Endothelial cell of umbilical vein (primary cell): Measurements from ENCODE around the gene TNS1.

Experiments used
- JUN ChIP-seq: IDR thresholded peaks from 2 replicates; pipeline ENCODE4 v1.6.1; 2011; ENCODE audit warnings: borderline replicate concordance, low read depth; ENCODE audit not compliant: insufficient read length, insufficient read depth
- MYC ChIP-seq: IDR thresholded peaks from one replicate; pipeline ENCODE4 v1.6.1; 2011; ENCODE audit warnings: mild to moderate bottlenecking, low read depth, low read length
- POLR2A ChIP-seq: IDR thresholded peaks from 2 replicates; pipeline ENCODE4 v1.6.1; 2012; ENCODE audit warnings: low read depth, mild to moderate bottlenecking, control low read depth, low read length
- POLR2AphosphoS5 ChIP-seq: IDR thresholded peaks from 2 replicates; pipeline ENCODE4 v1.6.1; 2012; ENCODE audit warnings: low read depth, mild to moderate bottlenecking, control low read depth, low read length, moderate library complexity; ENCODE audit not compliant: insufficient read depth
- TF ChIP-seq, protein P1 (sequence below), 2 donors: IDR thresholded peaks; 1 replicate in 1 of 2; 2 replicates in 1 of 2; pipeline ENCODE4 v1.5.1; 2011; ENCODE audit warnings: low read length in 2 of 2, mild to moderate bottlenecking in 2 of 2, moderate library complexity in 2 of 2, control low read depth in 1 of 2, inconsistent platforms in 1 of 2, low read depth in 1 of 2; ENCODE audit not compliant: insufficient read depth in 1 of 2; ENCODE audit errors: extremely low read depth in 1 of 2

DNA sequence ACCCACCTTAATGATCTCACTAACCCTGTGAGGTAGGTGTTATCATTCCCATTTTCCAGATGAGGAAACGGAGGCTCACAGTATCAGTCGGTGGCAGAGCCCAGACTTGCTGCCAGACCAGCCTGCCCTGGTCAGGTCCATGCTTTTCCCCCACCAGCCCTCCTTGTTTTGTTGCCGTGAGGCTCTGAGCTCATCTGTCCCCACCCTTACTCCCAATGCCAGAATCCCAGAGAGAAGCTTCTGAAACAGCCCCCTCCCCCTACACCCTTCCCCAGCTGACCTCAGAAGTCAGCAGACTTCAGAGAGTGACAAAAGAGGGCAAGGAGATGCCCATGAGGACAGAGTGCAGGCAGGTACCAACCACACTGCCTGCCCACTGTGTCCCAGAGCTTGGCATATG, 20.8 kb upstream of the TNS1 start:
- TF ChIP-seq, protein P1, sequence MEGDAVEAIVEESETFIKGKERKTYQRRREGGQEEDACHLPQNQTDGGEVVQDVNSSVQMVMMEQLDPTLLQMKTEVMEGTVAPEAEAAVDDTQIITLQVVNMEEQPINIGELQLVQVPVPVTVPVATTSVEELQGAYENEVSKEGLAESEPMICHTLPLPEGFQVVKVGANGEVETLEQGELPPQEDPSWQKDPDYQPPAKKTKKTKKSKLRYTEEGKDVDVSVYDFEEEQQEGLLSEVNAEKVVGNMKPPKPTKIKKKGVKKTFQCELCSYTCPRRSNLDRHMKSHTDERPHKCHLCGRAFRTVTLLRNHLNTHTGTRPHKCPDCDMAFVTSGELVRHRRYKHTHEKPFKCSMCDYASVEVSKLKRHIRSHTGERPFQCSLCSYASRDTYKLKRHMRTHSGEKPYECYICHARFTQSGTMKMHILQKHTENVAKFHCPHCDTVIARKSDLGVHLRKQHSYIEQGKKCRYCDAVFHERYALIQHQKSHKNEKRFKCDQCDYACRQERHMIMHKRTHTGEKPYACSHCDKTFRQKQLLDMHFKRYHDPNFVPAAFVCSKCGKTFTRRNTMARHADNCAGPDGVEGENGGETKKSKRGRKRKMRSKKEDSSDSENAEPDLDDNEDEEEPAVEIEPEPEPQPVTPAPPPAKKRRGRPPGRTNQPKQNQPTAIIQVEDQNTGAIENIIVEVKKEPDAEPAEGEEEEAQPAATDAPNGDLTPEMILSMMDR (IDR thresholded peaks at IDR 0.05; ENCODE audit: extremely low read depth in 1 of 2, insufficient read depth in 1 of 2, low read depth in 1 of 2, low read length in 2 of 2), result no peak
- TF ChIP-seq POLR2AphosphoS5 (no peak), MYC (no peak), POLR2A (no peak), JUN (no peak)
